Effector memory CD4-positive, alpha-beta T cell (primary cell): ENCODE measurements around the gene ABCC9.

Experiments used
- DNase-seq, 3 donors: peaks; one replicate each; pipeline ENCODE4 v3.0.0-alpha.2; 2020
- H3K27ac ChIP-seq: 2 replicates; pipeline ENCODE4 v1.7.0; 2013; ENCODE audit warnings: mild to moderate bottlenecking, low read length, moderate library complexity; ENCODE audit not compliant: insufficient read depth, poor library complexity, severe bottlenecking
- H3K27me3 ChIP-seq: replicated peaks from 2 replicates; pipeline ENCODE4 v1.7.0; 2013; ENCODE audit warnings: mild to moderate bottlenecking, low read length; ENCODE audit not compliant: insufficient read depth, control insufficient read depth, poor library complexity, severe bottlenecking
- H3K36me3 ChIP-seq: 2 replicates; pipeline ENCODE4 v1.7.0; 2013; ENCODE audit warnings: mild to moderate bottlenecking, low read length, moderate library complexity; ENCODE audit not compliant: control insufficient read depth, insufficient read depth
- H3K4me1 ChIP-seq: 2 replicates; pipeline ENCODE4 v1.7.0; 2013; ENCODE audit warnings: low read length, mild to moderate bottlenecking; ENCODE audit not compliant: control insufficient read depth, insufficient read depth, poor library complexity, severe bottlenecking
- H3K4me3 ChIP-seq: 2 replicates; pipeline ENCODE4 v1.7.0; 2013; ENCODE audit warnings: low read length, low read depth, mild to moderate bottlenecking; ENCODE audit not compliant: insufficient read depth, poor library complexity, severe bottlenecking
- H3K9me3 ChIP-seq: 2 replicates; pipeline ENCODE4 v1.7.0; 2013; ENCODE audit warnings: mild to moderate bottlenecking, low read length, moderate library complexity; ENCODE audit not compliant: control insufficient read depth

Gene ABCC9

GRCh38 chr12:21851151-21851550, 90.1 kb downstream of the ABCC9 start:
- DNase-seq, result no peak
- Histone ChIP-seq H3K27me3 (no peaks in the 10 kb centered on the region), H3K36me3 (no peaks in the 10 kb centered on the region), H3K4me1 (no peaks in the 10 kb centered on the region), H3K4me3 (no peak overlapping the region), H3K27ac (no peak overlapping the region), H3K9me3 (no peaks in the 10 kb centered on the region)

- no peak for DNase-seq
- Histone ChIP-seq H3K27ac (no peak overlapping the region), H3K9me3 (no peaks in the 10 kb centered on the region), H3K36me3 (no peaks in the 10 kb centered on the region), H3K4me3 (no peak overlapping the region), H3K4me1 (no peaks in the 10 kb centered on the region), H3K27me3 (no peaks in the 10 kb centered on the region)
Measured at GRCh38 chr12:21850419-21850818, 90.8 kb downstream of the ABCC9 start.

- Histone ChIP-seq H3K27ac (no peak overlapping the region), H3K27me3 (no peaks in the 10 kb centered on the region), H3K36me3 (no peaks in the 10 kb centered on the region), H3K4me1 (no peaks in the 10 kb centered on the region), H3K4me3 (no peak overlapping the region), H3K9me3 (no peaks in the 10 kb centered on the region)
- no peak for DNase-seq
Measured at GRCh38 chr12:21849878-21850277, 91.3 kb downstream of the ABCC9 start.

- no peaks in the 10 kb centered on the region for H3K36me3 ChIP-seq
Measured at GRCh38 chr12:21848192-21848591, 93.0 kb downstream of the ABCC9 start.

GRCh38 chr12:21843795-21844194, 97.4 kb downstream of the ABCC9 start:
- Histone ChIP-seq H3K4me1 (no peaks in the 10 kb centered on the region), H3K4me3 (no peak overlapping the region), H3K27ac (no peak overlapping the region), H3K36me3 (no peaks in the 10 kb centered on the region), H3K9me3 (no peaks in the 10 kb centered on the region), H3K27me3 (no peaks in the 10 kb centered on the region)
- no peak for DNase-seq

More at GRCh38 chr12:21848192-21848591, 93.0 kb downstream of the ABCC9 start:
- Histone ChIP-seq H3K27me3 (no peaks in the 10 kb centered on the region), H3K27ac (no peak overlapping the region), H3K4me1 (no peaks in the 10 kb centered on the region), H3K9me3 (no peaks in the 10 kb centered on the region), H3K4me3 (no peak overlapping the region)
- no peak for DNase-seq

GRCh38 chr12:21839776-21840175, 101.5 kb downstream of the ABCC9 start:
- H3K4me3 ChIP-seq, result no peak overlapping the region
- no peaks in the 10 kb centered on the region for H3K36me3 ChIP-seq
- no peaks in the 10 kb centered on the region for H3K9me3 ChIP-seq
- no peaks in the 10 kb centered on the region for H3K4me1 ChIP-seq
- DNase-seq, result no peak
- H3K27ac ChIP-seq, result no peak overlapping the region
- H3K27me3 ChIP-seq, result no peaks in the 10 kb centered on the region

GRCh38 chr12:21837847-21838246, 103.4 kb downstream of the ABCC9 start:
- DNase-seq, result no peak
- H3K27ac ChIP-seq, result no peak overlapping the region
- H3K4me3 ChIP-seq, result no peak overlapping the region
- H3K4me1 ChIP-seq, result no peaks in the 10 kb centered on the region
- H3K27me3 ChIP-seq, result no peaks in the 10 kb centered on the region
- H3K36me3 ChIP-seq, result no peaks in the 10 kb centered on the region
- no peaks in the 10 kb centered on the region for H3K9me3 ChIP-seq

- H3K9me3 ChIP-seq, result no peaks in the 10 kb centered on the region
- no peaks in the 10 kb centered on the region for H3K4me1 ChIP-seq
- no peaks in the 10 kb centered on the region for H3K36me3 ChIP-seq
- no peak for DNase-seq
- no peaks in the 10 kb centered on the region for H3K27me3 ChIP-seq
- no peak overlapping the region for H3K27ac ChIP-seq
- no peak overlapping the region for H3K4me3 ChIP-seq
Measured at GRCh38 chr12:21831791-21832344, 109.4 kb downstream of the ABCC9 start.

GRCh38 chr12:21828779-21829178, 112.4 kb downstream of the ABCC9 start:
- Histone ChIP-seq H3K9me3 (no peaks in the 10 kb centered on the region), H3K36me3 (no peaks in the 10 kb centered on the region), H3K27ac (no peak overlapping the region), H3K27me3 (no peaks in the 10 kb centered on the region), H3K4me3 (no peak overlapping the region), H3K4me1 (no peaks in the 10 kb centered on the region)
- DNase-seq, result no peak

GRCh38 chr12:21828136-21828775, 113.0 kb downstream of the ABCC9 start:
- Histone ChIP-seq H3K4me1 (no peaks in the 10 kb centered on the region), H3K27ac (no peak overlapping the region), H3K4me3 (no peak overlapping the region), H3K36me3 (no peaks in the 10 kb centered on the region), H3K9me3 (no peaks in the 10 kb centered on the region), H3K27me3 (no peaks in the 10 kb centered on the region)
- no peak for DNase-seq
